HG02973 (cell line): ENCODE measurements around the gene AKAP9.
"Not testable (repeated sequence)": the region's sequence is repeated elsewhere in the genome, so short reads cannot be mapped to it uniquely, and the experiment has no call there.

Source experiments
- ATAC-seq: cut with Tn5 transposase; IDR thresholded peaks from one replicate; pipeline ENCODE4 v1.9.1; 2021; ENCODE audit warnings: moderate library complexity; ENCODE audit not compliant: unreplicated experiment

AKAP9 gene

DNA sequence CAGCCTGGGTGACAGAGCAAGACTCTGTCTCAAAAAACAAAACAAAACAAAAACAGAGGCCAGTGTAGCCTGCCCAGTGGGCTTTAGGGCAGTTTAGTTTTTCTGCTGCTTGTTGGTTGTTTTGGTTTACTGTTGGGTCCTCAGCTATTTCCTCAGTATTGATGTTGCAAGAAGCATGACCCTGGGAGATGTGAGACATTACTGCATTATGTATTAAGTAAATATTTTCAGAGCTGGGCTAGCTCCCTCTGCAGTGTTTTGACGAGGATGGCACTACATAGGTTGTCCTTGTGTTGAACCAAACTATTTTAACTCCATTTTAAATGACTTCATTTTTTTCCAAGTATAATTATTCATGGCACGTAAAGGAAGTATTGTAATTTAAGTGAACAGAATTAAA, 4.8 kb downstream of the AKAP9 start:
- ATAC-seq: no peak

GRCh38 chr7:91946549-91946948, 5.9 kb downstream of the AKAP9 start:
- ATAC-seq: no peak

DNA sequence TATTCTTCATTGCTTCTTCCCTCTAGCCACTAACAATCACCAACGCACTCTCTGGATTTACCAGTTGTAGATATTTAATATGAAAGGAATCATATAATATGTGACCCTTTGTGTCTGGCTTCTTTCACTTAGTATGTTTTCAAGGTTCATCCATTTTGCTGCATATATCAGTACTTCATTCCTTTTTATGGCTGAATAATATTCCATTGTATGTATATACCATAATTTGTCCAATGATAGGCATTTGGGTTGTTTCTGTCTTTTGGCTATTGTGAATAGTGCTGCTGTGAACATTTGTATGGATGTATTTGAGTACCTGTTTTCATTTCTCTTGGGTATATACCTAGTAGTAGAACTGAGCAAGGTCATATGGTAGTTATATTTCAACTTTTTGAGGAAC, 7.3 kb downstream of the AKAP9 start:
- no peak for ATAC-seq

GRCh38 chr7:91949221-91950009, 8.8 kb downstream of the AKAP9 start:
- peak; percentile 54 for ATAC-seq

DNA sequence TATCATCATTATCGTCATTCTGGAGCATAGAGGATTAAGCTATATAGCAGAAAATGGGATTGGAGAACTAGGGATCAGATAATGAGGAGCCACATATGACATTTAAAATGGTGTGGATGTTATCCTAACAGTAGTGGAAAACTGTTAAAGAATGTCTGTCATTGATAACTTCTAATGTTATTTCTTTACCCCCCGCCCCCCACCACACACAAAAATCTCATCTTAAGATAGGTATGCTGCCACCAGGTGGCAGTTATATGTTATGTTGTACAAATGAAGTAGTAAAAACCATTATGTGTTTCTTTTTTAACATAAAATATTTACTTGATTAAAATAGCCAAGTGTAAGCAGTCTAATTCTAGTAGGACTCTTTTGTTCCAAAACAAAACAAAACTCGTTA, 13.0 kb downstream of the AKAP9 start:
- no peak for ATAC-seq

DNA sequence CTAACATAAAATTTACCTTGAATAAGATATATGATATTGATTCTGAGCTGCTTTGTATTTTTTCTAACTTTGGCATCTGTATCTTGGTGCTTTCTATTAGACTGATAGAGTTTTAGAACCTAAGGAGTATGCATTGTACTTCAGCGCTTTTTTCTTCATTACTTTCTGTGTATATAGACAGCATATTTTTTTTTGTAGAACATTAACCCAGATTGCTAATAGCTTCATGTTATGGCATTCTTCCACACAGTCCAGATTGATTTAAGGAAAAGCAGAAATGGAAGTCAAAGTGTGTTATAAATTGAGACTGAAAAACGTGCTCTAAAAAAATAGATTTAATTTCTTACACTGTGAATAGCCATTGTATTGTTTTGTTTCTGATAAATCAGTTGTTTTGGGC, 15.8 kb downstream of the AKAP9 start:
- not testable (repeated sequence) for ATAC-seq

- no peak for ATAC-seq
Measured at GRCh38 chr7:91957232-91957631, 16.6 kb downstream of the AKAP9 start.

- no peak for ATAC-seq
Measured at GRCh38 chr7:91957823-91958222, 17.2 kb downstream of the AKAP9 start.

- no peak for ATAC-seq
Measured at GRCh38 chr7:91959023-91959422, 18.4 kb downstream of the AKAP9 start.

GRCh38 chr7:91961816-91962215, 21.2 kb downstream of the AKAP9 start:
- ATAC-seq: no peak

- ATAC-seq: no peak
Measured at GRCh38 chr7:91962419-91962818, 21.8 kb downstream of the AKAP9 start.

DNA sequence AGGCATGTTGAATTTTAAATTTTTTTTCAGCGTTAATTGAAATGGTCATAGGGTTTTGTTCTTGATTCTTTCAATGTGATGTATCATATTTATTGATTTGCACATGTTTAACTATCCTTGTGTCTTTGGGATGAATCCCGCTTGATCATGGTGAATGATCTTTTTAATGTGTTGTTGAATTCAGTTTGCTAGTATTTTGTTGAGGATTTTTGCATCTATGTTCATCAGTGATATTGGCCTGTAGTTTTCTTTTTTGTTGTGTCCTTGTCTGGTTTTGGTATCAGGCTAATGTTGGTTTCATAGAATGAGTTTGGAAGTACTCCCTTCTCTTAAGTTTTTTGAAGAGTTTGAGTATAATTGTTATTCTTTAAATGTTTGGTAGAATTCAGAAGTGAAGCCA, 26.9 kb downstream of the AKAP9 start:
- ATAC-seq: not testable (repeated sequence)

DNA sequence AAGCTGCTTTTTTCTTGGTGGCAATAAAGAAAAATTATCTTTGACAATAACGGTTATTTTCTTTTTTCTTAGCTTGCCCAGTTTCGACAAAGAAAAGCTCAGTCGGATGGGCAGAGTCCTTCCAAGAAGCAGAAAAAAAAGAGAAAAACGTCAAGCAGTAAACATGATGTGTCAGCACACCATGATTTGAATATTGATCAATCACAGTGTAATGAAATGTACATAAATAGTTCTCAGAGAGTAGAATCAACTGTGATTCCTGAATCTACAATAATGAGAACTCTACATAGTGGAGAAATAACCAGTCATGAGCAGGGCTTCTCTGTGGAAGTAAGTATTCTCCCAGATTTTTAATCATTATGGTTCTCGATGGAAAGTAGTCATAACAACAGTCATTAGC, 33.0 kb downstream of the AKAP9 start:
- no peak for ATAC-seq

DNA sequence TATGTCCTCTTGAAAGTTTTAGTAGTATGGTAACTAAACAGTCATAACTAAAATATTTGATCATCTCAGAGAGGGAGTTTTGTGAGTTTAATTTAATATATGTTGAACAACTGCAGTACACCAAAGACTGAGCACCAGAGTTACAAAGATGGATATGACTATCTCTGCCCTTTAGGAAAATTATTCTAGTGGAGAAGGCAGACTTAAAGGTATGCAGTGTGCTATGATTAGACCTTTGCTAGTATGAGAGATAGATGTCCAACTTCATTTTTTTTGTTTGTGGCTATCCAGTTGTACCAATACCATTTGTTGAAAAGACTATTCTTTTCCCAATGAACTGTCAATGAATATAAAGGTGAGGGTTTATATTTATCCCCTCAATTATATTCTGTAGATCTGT, 33.4 kb downstream of the AKAP9 start:
- ATAC-seq: no peak

- no peak for ATAC-seq
Measured at GRCh38 chr7:91976743-91977142, 36.1 kb downstream of the AKAP9 start.

DNA sequence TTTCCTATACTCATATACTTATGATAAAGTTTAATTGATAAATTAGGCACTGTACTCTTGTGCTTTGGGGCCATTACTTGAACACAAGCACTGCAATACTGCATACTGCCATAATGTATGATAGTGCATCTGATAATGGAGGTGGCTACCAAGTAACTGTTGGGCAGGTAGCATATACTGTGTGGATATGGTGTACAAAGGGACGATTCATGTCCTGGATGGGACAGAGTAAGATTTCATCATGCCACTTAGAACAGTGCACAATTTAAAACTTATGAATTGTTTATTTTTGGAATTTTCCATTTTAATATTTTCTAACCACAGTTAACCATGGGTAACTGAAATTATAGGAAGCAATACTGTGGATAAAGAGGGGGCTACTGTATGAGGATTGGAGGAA, 38.9 kb downstream of the AKAP9 start:
- no peak for ATAC-seq

GRCh38 chr7:91982352-91982751, 41.7 kb downstream of the AKAP9 start:
- ATAC-seq: not testable (repeated sequence)

DNA sequence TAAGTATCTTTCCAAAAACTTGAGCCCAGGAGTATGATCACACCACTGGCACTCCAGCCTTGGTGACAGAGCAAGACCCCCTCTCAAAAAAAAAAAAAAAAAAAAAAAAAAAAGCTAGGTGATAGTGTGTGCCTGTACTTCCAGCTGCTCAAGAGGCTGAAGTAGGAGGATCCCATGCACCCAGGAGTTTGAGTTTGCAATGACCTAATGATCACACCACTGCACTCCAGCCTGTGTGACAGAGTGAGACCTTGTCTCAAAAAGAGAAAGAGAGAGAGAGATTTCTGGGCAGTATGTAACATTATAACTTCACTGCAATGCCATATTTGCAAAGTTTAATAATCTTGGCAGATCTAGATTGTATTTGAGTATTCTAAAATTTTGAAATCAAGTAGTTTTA, 47.6 kb downstream of the AKAP9 start:
- no peak for ATAC-seq

DNA sequence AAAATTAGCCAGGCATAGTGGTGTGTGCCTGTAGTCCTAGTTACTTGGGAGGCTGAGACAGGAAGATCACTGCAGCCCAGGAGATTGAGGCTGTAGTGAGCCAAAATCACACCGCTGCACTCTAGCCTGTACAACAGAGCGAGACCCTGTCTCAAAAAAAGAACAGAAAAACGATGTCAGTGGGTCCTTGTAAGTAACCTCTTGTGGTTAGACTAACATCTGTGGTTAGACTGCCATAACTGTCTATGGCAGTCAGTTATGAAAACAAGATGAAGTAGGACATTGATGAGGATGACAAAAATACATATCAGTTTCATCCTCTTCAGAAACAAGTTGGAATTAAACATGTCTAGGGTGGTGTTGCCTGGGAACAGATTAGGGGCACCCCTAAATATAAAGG, 53.3 kb downstream of the AKAP9 start:
- ATAC-seq: no peak

DNA sequence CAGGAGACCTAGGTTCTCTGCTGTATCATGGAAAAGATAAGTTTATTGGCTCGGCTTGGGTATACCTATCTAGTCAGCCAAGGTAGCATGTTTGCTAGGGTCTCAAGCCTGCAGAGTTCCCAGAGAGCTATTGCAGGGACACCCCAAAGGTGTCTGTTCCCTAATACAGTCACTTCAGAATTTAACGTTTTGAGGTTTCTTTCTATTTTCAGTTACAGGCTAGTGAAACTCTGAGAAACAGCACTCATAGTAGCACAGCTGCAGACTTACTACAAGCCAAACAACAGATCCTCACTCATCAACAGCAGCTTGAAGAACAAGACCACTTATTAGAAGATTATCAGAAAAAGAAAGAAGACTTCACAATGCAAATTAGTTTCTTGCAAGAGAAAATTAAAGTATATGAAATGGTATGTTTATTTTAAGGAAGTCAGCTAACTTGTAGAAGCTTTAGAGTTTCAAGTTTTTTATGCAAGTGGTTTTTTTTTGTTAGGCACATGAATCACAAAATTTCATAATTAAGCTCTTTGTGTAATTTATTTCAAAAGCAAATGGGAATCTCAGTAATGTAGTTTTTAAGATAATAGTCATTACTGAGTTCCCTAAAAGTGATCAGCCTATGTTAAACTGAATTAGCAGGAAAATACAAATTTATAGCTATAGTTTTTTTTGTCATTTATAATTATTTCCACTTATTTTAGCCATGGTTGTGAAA, 54.9 kb downstream of the AKAP9 start:
- peak; percentile 91 for ATAC-seq

GRCh38 chr7:91999631-92000565, 59.2 kb downstream of the AKAP9 start:
- ATAC-seq: no peak
